ENCODE data around the gene FNDC1.
A peak's percentile ranks its signal among the peaks of the same experiment; 100 is the strongest.

The FNDC1 gene

GRCh38 chr6:159170333-159170672 lies 1.1 kb downstream of the FNDC1 start:
- Histone ChIP-seq H3K4me1 (peaks cover 0 to 32% (median 24%) of the 10 kb centered on the region in 4 donors), H3K27ac (no peak overlapping the region), H3K4me3 (peak overlapping the region; percentile 41 to 55), H3K27me3 (peaks cover 0 to 30% of the 10 kb centered on the region in 2 donors), H3K36me3 (no peaks in the 10 kb centered on the region), H3K9me3 (no peaks in the 10 kb centered on the region)
- no peak for DNase-seq
- intact Hi-C loops (cut with DNase I; ENCODE audit: low total_unique reads): loop anchor here (5.0 kb wide), 1 partner anchor 292 kb away; no protein-coding TSS in a partner anchor
- TF ChIP-seq, protein P1, sequence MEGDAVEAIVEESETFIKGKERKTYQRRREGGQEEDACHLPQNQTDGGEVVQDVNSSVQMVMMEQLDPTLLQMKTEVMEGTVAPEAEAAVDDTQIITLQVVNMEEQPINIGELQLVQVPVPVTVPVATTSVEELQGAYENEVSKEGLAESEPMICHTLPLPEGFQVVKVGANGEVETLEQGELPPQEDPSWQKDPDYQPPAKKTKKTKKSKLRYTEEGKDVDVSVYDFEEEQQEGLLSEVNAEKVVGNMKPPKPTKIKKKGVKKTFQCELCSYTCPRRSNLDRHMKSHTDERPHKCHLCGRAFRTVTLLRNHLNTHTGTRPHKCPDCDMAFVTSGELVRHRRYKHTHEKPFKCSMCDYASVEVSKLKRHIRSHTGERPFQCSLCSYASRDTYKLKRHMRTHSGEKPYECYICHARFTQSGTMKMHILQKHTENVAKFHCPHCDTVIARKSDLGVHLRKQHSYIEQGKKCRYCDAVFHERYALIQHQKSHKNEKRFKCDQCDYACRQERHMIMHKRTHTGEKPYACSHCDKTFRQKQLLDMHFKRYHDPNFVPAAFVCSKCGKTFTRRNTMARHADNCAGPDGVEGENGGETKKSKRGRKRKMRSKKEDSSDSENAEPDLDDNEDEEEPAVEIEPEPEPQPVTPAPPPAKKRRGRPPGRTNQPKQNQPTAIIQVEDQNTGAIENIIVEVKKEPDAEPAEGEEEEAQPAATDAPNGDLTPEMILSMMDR (IDR thresholded peaks at IDR 0.05): no peak

- Histone ChIP-seq H3K27ac (no peak overlapping the region), H3K36me3 (no peaks in the 10 kb centered on the region), H3K27me3 (peaks cover 0 to 30% of the 10 kb centered on the region in 2 donors), H3K4me3 (peak overlapping the region; percentile 19 to 55), H3K9me3 (no peaks in the 10 kb centered on the region), H3K4me1 (peaks cover 0 to 32% (median 24%) of the 10 kb centered on the region in 4 donors)
- peak in 1 of 2 donors; percentile 30 for DNase-seq
- TF ChIP-seq, protein P1 (IDR thresholded peaks at IDR 0.05): no peak
- intact Hi-C loops (cut with DNase I; ENCODE audit: low total_unique reads): loop anchor here (5.0 kb wide), 1 partner anchor 291 kb away; no protein-coding TSS in a partner anchor
These were observed 2.0 kb downstream of the FNDC1 start for GRCh38 chr6:159170999-159171712.

- Histone ChIP-seq H3K27ac (no peak overlapping the region), H3K4me1 (peaks cover 0 to 32% (median 24%) of the 10 kb centered on the region in 4 donors), H3K9me3 (no peaks in the 10 kb centered on the region), H3K27me3 (peaks cover 0 to 30% of the 10 kb centered on the region in 2 donors), H3K4me3 (no peak overlapping the region), H3K36me3 (no peaks in the 10 kb centered on the region)
- no peak for DNase-seq
- TF ChIP-seq, protein P1 (IDR thresholded peaks at IDR 0.05): no peak
- intact Hi-C loops (cut with DNase I; ENCODE audit: low total_unique reads): loop anchor here (5.0 kb wide), 1 partner anchor 290 kb away; no protein-coding TSS in a partner anchor
These were observed 2.9 kb downstream of the FNDC1 start for GRCh38 chr6:159172091-159172491.

GRCh38 chr6:159174263-159174969 lies 5.2 kb downstream of the FNDC1 start:
- Histone ChIP-seq H3K9me3 (no peaks in the 10 kb centered on the region), H3K36me3 (no peaks in the 10 kb centered on the region), H3K27me3 (peaks cover 0 to 25% of the 10 kb centered on the region in 2 donors), H3K27ac (no peak overlapping the region), H3K4me1 (peaks cover 0 to 24% (median 19%) of the 10 kb centered on the region in 4 donors), H3K4me3 (no peak overlapping the region)
- peak; percentile 65 to 77 for DNase-seq
- intact Hi-C loops (cut with DNase I; ENCODE audit: low total_unique reads): loop anchor here (5.0 kb wide), 1 partner anchor 288 kb away; no protein-coding TSS in a partner anchor
- TF ChIP-seq, protein P1 (IDR thresholded peaks at IDR 0.05): peak; percentile 82 to 96

- no peaks in the 10 kb centered on the region for H3K9me3 ChIP-seq
These were observed 7.7 kb downstream of the FNDC1 start for GRCh38 chr6:159176913-159177312.

More at GRCh38 chr6:159176913-159177312, 7.7 kb downstream of the FNDC1 start:
- intact Hi-C loops (cut with DNase I; ENCODE audit: low total_unique reads): no loop called here
- Histone ChIP-seq H3K4me1 (peaks cover 0 to 7% (median 2%) of the 10 kb centered on the region in 4 donors), H3K4me3 (no peak overlapping the region), H3K27ac (no peak overlapping the region), H3K36me3 (no peaks in the 10 kb centered on the region), H3K27me3 (peaks cover 0 to 13% of the 10 kb centered on the region in 2 donors)
- TF ChIP-seq, protein P1 (IDR thresholded peaks at IDR 0.05): no peak
- DNase-seq: no peak
